ENCODE measurements around the gene DTX4.

Gene DTX4

GRCh38 chr11:59151761-59152160, 20.2 kb upstream of the DTX4 start:
- CTCF ChIA-PET = interaction anchor here (0.7 to 1.7 kb wide), 7 partner anchors 9 to 102 kb away, joined by 3 to 5 read pairs (median 3); partner anchors contain the start of gene FAM111A
- H3K4me1 Mint-ChIP-seq = peaks cover 61% of the 10 kb centered on the region

GRCh38 chr11:59152312-59152951, 19.5 kb upstream of the DTX4 start:
- no peak for DNase-seq
- peak overlapping the region; percentile 59 for H3K4me3 Mint-ChIP-seq
- H3K4me1 Mint-ChIP-seq = peaks cover 56% of the 10 kb centered on the region
- CTCF ChIA-PET = interaction anchor here (0.7 to 1.7 kb wide), 4 partner anchors 10 to 103 kb away, joined by 3 to 5 read pairs (median 4); partner anchors contain the start of gene FAM111A
- H3K9me3 Mint-ChIP-seq = no peaks in the 10 kb centered on the region
- H3K27me3 Mint-ChIP-seq = no peaks in the 10 kb centered on the region
- peaks cover 62% of the 10 kb centered on the region for H3K36me3 Mint-ChIP-seq
- H3K27ac Mint-ChIP-seq = peak overlapping the region; percentile 86

More at GRCh38 chr11:59151761-59152160, 20.2 kb upstream of the DTX4 start:
- Mint-ChIP-seq H3K4me3 (peak overlapping the region; percentile 59), H3K27ac (peak overlapping the region; percentile 86), H3K27me3 (no peaks in the 10 kb centered on the region), H3K36me3 (peaks cover 69% of the 10 kb centered on the region), H3K9me3 (no peaks in the 10 kb centered on the region)
- no peak for DNase-seq

GRCh38 chr11:59154610-59155009, 17.3 kb upstream of the DTX4 start:
- Mint-ChIP-seq H3K27me3 (no peaks in the 10 kb centered on the region), H3K36me3 (peaks cover 43% of the 10 kb centered on the region), H3K27ac (no peak overlapping the region), H3K4me3 (no peak overlapping the region), H3K4me1 (peaks cover 42% of the 10 kb centered on the region), H3K9me3 (no peaks in the 10 kb centered on the region)
- DNase-seq = no peak
- CTCF ChIA-PET = interaction anchor here (0.9 to 5.8 kb wide), 3 partner anchors 10 to 97 kb away, joined by 3 to 113 read pairs (median 3); partner anchors contain the start of gene FAM111A

- CTCF ChIA-PET = interaction anchor here (0.9 to 5.8 kb wide), 12 partner anchors 13 to 135 kb away, joined by 3 to 113 read pairs (median 7); partner anchors contain the start of genes DTX4 and FAM111A
- H3K4me3 Mint-ChIP-seq = no peak overlapping the region
- no peaks in the 10 kb centered on the region for H3K9me3 Mint-ChIP-seq
- H3K27me3 Mint-ChIP-seq = peaks cover under 1% of the 10 kb centered on the region
- H3K4me1 Mint-ChIP-seq = peaks cover 18% of the 10 kb centered on the region
- no peak for DNase-seq
- peaks cover 23% of the 10 kb centered on the region for H3K36me3 Mint-ChIP-seq
- H3K27ac Mint-ChIP-seq = no peak overlapping the region
Measured at GRCh38 chr11:59157433-59157832, 14.5 kb upstream of the DTX4 start.

GRCh38 chr11:59158206-59159068, 13.5 kb upstream of the DTX4 start:
- Mint-ChIP-seq H3K36me3 (peaks cover 14% of the 10 kb centered on the region), H3K27ac (no peak overlapping the region), H3K4me1 (peaks cover 9% of the 10 kb centered on the region), H3K4me3 (no peak overlapping the region), H3K9me3 (no peaks in the 10 kb centered on the region), H3K27me3 (peaks cover 5% of the 10 kb centered on the region)
- CTCF ChIA-PET = interaction anchor here (0.6 to 5.8 kb wide), 29 partner anchors 8 to 341 kb away, joined by 3 to 113 read pairs (median 4); partner anchors contain the start of genes DTX4, FAM111A and FAM111B
- peak; percentile 78 for DNase-seq

GRCh38 chr11:59164028-59164427, 7.9 kb upstream of the DTX4 start:
- CTCF ChIA-PET = interaction anchor here (0.7 to 1.7 kb wide), 3 partner anchors 12 to 42 kb away, joined by 3 to 4 read pairs (median 3); no protein-coding TSS in a partner anchor
- Mint-ChIP-seq H3K36me3 (no peaks in the 10 kb centered on the region), H3K4me3 (no peak overlapping the region), H3K9me3 (no peaks in the 10 kb centered on the region), H3K27ac (no peak overlapping the region), H3K27me3 (peaks cover 9% of the 10 kb centered on the region), H3K4me1 (no peaks in the 10 kb centered on the region)
- no peak for DNase-seq

GRCh38 chr11:59172345-59173079, 580 bp downstream of the DTX4 start:
- peak; percentile 46 for DNase-seq
- Mint-ChIP-seq H3K9me3 (no peaks in the 10 kb centered on the region), H3K36me3 (no peaks in the 10 kb centered on the region), H3K4me1 (peaks cover 7% of the 10 kb centered on the region), H3K27ac (peak overlapping the region; percentile 13), H3K27me3 (peaks cover 35% of the 10 kb centered on the region), H3K4me3 (peak overlapping the region; percentile 79)
- CTCF ChIA-PET = interaction anchor here (0.6 to 3.5 kb wide), 20 partner anchors 10 to 529 kb away, joined by 3 to 49 read pairs (median 4); partner anchors contain the start of genes FAM111A and OR5A1

GRCh38 chr11:59173080-59173963, 1.4 kb downstream of the DTX4 start:
- H3K27ac Mint-ChIP-seq = peak overlapping the region; percentile 34
- H3K4me1 Mint-ChIP-seq = peaks cover 7% of the 10 kb centered on the region
- H3K4me3 Mint-ChIP-seq = peak overlapping the region; percentile 79
- no peaks in the 10 kb centered on the region for H3K9me3 Mint-ChIP-seq
- no peaks in the 10 kb centered on the region for H3K36me3 Mint-ChIP-seq
- no peak for DNase-seq
- peaks cover 40% of the 10 kb centered on the region for H3K27me3 Mint-ChIP-seq
- CTCF ChIA-PET = interaction anchor here (3.0 to 3.5 kb wide), 3 partner anchors 13 to 33 kb away, joined by 20 to 49 read pairs (median 28); no protein-coding TSS in a partner anchor

- Mint-ChIP-seq H3K27me3 (peaks cover 45% of the 10 kb centered on the region), H3K4me3 (no peak overlapping the region), H3K36me3 (no peaks in the 10 kb centered on the region), H3K9me3 (no peaks in the 10 kb centered on the region), H3K4me1 (peaks cover 7% of the 10 kb centered on the region), H3K27ac (no peak overlapping the region)
- CTCF ChIA-PET = interaction anchor here (0.7 to 2.6 kb wide), 3 partner anchors 12 to 255 kb away, joined by 3 to 20 read pairs (median 3); no protein-coding TSS in a partner anchor
- DNase-seq = no peak
Measured at GRCh38 chr11:59173964-59174663, 2.2 kb downstream of the DTX4 start.

GRCh38 chr11:59174664-59175033, 2.7 kb downstream of the DTX4 start:
- no peak for DNase-seq
- H3K36me3 Mint-ChIP-seq = no peaks in the 10 kb centered on the region
- H3K27ac Mint-ChIP-seq = no peak overlapping the region
- peaks cover 50% of the 10 kb centered on the region for H3K27me3 Mint-ChIP-seq
- H3K4me1 Mint-ChIP-seq = peaks cover 7% of the 10 kb centered on the region
- H3K4me3 Mint-ChIP-seq = no peak overlapping the region
- H3K9me3 Mint-ChIP-seq = peaks cover 4% of the 10 kb centered on the region
- CTCF ChIA-PET = interaction anchor here (0.7 to 2.6 kb wide), 3 partner anchors 11 to 255 kb away, joined by 3 to 20 read pairs (median 3); no protein-coding TSS in a partner anchor

GRCh38 chr11:59175091-59175501, 3.2 kb downstream of the DTX4 start:
- Mint-ChIP-seq H3K36me3 (no peaks in the 10 kb centered on the region), H3K27me3 (peaks cover 54% of the 10 kb centered on the region), H3K4me3 (no peak overlapping the region), H3K4me1 (peaks cover 7% of the 10 kb centered on the region), H3K27ac (no peak overlapping the region), H3K9me3 (peaks cover 5% of the 10 kb centered on the region)
- CTCF ChIA-PET = interaction anchor here (0.7 to 2.6 kb wide), 5 partner anchors 11 to 254 kb away, joined by 3 to 20 read pairs (median 3); no protein-coding TSS in a partner anchor
- DNase-seq = no peak

GRCh38 chr11:59176330-59176729, 4.4 kb downstream of the DTX4 start:
- H3K36me3 Mint-ChIP-seq = no peaks in the 10 kb centered on the region
- no peak for DNase-seq
- peaks cover 5% of the 10 kb centered on the region for H3K9me3 Mint-ChIP-seq
- peaks cover 7% of the 10 kb centered on the region for H3K4me1 Mint-ChIP-seq
- no peak overlapping the region for H3K4me3 Mint-ChIP-seq
- CTCF ChIA-PET = interaction anchor here (2.6 kb wide), 1 partner anchor 10 kb away, joined by 20 read pairs; no protein-coding TSS in a partner anchor
- H3K27ac Mint-ChIP-seq = no peak overlapping the region
- H3K27me3 Mint-ChIP-seq = peaks cover 58% of the 10 kb centered on the region

Data from activated naive CD4-positive, alpha-beta T cell treated with anti-CD3 and anti-CD28 coated beads, Interleukin-2, amount 10 ng/mL, durations not matched to agents 7 days and 5 days (primary cell).